Measurements from ENCODE around the gene DNAH14. TPM values are rescaled to one million over a fixed set of nuclear protein-coding genes. Genes with fewer than 3 reads are reported as not detected.

Gene DNAH14
- polyA plus RNA-seq, 1 experiment = 11.1 TPM

GRCh38 chr1:225257081-225257480 is 327.6 kb downstream of the DNAH14 start:
- DNase-seq (ENCODE audit: low read depth, low spot score) = no peak
- no peaks in the 10 kb centered on the region for H3K27me3 ChIP-seq (ENCODE audit: control insufficient read depth, insufficient read depth, low read length)
- no peaks in the 10 kb centered on the region for H3K9me3 ChIP-seq (ENCODE audit: control insufficient read depth, insufficient read depth, low read length)
- POLR2A ChIA-PET = no interaction called here
- no peak overlapping the region for H3K27ac ChIP-seq (ENCODE audit: low read depth, low read length)
- CTCF ChIA-PET = no interaction called here
- no peak overlapping the region for H3K4me3 ChIP-seq (ENCODE audit: low read depth, low read length)
- no peak for TF ChIP-seq CTCF (IDR thresholded peaks at IDR 0.05; ENCODE audit: low read depth, low read length)

- DNase-seq (ENCODE audit: low read depth, low spot score) = no peak
- POLR2A ChIA-PET = no interaction called here
- no peak overlapping the region for H3K27ac ChIP-seq (ENCODE audit: low read depth, low read length)
- H3K4me3 ChIP-seq (ENCODE audit: low read depth, low read length) = no peak overlapping the region
- H3K9me3 ChIP-seq (ENCODE audit: control insufficient read depth, insufficient read depth, low read length) = no peaks in the 10 kb centered on the region
- CTCF ChIA-PET = no interaction called here
- TF ChIP-seq CTCF (IDR thresholded peaks at IDR 0.05; ENCODE audit: low read depth, low read length) = no peak
- H3K27me3 ChIP-seq (ENCODE audit: control insufficient read depth, insufficient read depth, low read length) = no peaks in the 10 kb centered on the region
Observed at GRCh38 chr1:225258811-225259210, 329.3 kb downstream of the DNAH14 start.

GRCh38 chr1:225259542-225259941 is 330.1 kb downstream of the DNAH14 start:
- H3K27ac ChIP-seq (ENCODE audit: low read depth, low read length) = no peak overlapping the region
- DNase-seq (ENCODE audit: low read depth, low spot score) = no peak
- no peak overlapping the region for H3K4me3 ChIP-seq (ENCODE audit: low read depth, low read length)
- no peak for TF ChIP-seq CTCF (IDR thresholded peaks at IDR 0.05; ENCODE audit: low read depth, low read length)
- POLR2A ChIA-PET = no interaction called here
- H3K27me3 ChIP-seq (ENCODE audit: control insufficient read depth, insufficient read depth, low read length) = no peaks in the 10 kb centered on the region
- CTCF ChIA-PET = no interaction called here
- H3K9me3 ChIP-seq (ENCODE audit: control insufficient read depth, insufficient read depth, low read length) = no peaks in the 10 kb centered on the region

- no peak overlapping the region for H3K27ac ChIP-seq (ENCODE audit: low read depth, low read length)
- ChIA-PET CTCF (no interaction called here), POLR2A (no interaction called here)
- no peak overlapping the region for H3K4me3 ChIP-seq (ENCODE audit: low read depth, low read length)
- H3K27me3 ChIP-seq (ENCODE audit: control insufficient read depth, insufficient read depth, low read length) = no peaks in the 10 kb centered on the region
- no peak for TF ChIP-seq CTCF (IDR thresholded peaks at IDR 0.05; ENCODE audit: low read depth, low read length)
- DNase-seq (ENCODE audit: low read depth, low spot score) = no peak
- no peaks in the 10 kb centered on the region for H3K9me3 ChIP-seq (ENCODE audit: control insufficient read depth, insufficient read depth, low read length)
Observed at GRCh38 chr1:225260319-225260718, 330.8 kb downstream of the DNAH14 start.

- no peak for TF ChIP-seq CTCF (IDR thresholded peaks at IDR 0.05; ENCODE audit: low read depth, low read length)
Observed at GRCh38 chr1:225277445-225277844, 348.0 kb downstream of the DNAH14 start.

More at GRCh38 chr1:225277445-225277844, 348.0 kb downstream of the DNAH14 start:
- no peaks in the 10 kb centered on the region for H3K9me3 ChIP-seq (ENCODE audit: control insufficient read depth, insufficient read depth, low read length)
- no peaks in the 10 kb centered on the region for H3K27me3 ChIP-seq (ENCODE audit: control insufficient read depth, insufficient read depth, low read length)
- H3K27ac ChIP-seq (ENCODE audit: low read depth, low read length) = no peak overlapping the region
- no peak for DNase-seq (ENCODE audit: low read depth, low spot score)
- POLR2A ChIA-PET = no interaction called here
- CTCF ChIA-PET = no interaction called here
- no peak overlapping the region for H3K4me3 ChIP-seq (ENCODE audit: low read depth, low read length)
